Activated CD4-positive, alpha-beta T cell treated with anti-CD3 and anti-CD28 coated beads for 36 hours (primary cell): ENCODE measurements around the gene TLX1. TPM values are rescaled to one million over a fixed set of nuclear protein-coding genes. Genes with fewer than 3 reads are reported as not detected.

Source experiments
- ATAC-seq: fragments of 200-7000 bp; cut with Tn5 transposase; one replicate; pipeline ENCODE4 v1.10.0; 2021; ENCODE audit warnings: mild to moderate bottlenecking, moderate library complexity
- CTCF ChIA-PET: fragments of 350-600 bp; sonication (Branson Sonifier 250); formaldehyde crosslinking; loops from one replicate; lab custom pipeline; 2021; ENCODE audit warnings: antibody characterized with exemption; lab: Charles Lee
- POLR2A ChIA-PET: fragments of 350-600 bp; sonication (Branson Sonifier 250); formaldehyde crosslinking; loops from one replicate; lab custom pipeline; 2021; ENCODE audit warnings: antibody characterized with exemption, inconsistent platforms; lab: Charles Lee
- DNase-seq: peaks from one replicate; pipeline ENCODE4 v3.0.0-alpha.2; 2020
- H3K27ac Mint-ChIP-seq: one replicate; pipeline ENCODE4 v1.8.0; 2021; ENCODE audit warnings: mixed read lengths
- H3K27me3 Mint-ChIP-seq: one replicate; pipeline ENCODE4 v1.8.0; 2021; ENCODE audit warnings: mixed read lengths
- H3K36me3 Mint-ChIP-seq: one replicate; pipeline ENCODE4 v1.8.0; 2021; ENCODE audit warnings: low read depth, mixed read lengths
- H3K4me1 Mint-ChIP-seq: one replicate; pipeline ENCODE4 v1.8.0; 2021; ENCODE audit warnings: mixed read lengths
- H3K4me3 Mint-ChIP-seq: one replicate; pipeline ENCODE4 v1.8.0; 2021; ENCODE audit warnings: mild to moderate bottlenecking, moderate library complexity, mixed read lengths
- H3K9me3 Mint-ChIP-seq: one replicate; pipeline ENCODE4 v1.8.0; 2021; ENCODE audit warnings: low read depth, mixed read lengths
- intact Hi-C, 2 experiments: fragments of 100-400 bp; cut with DNase I in 1 of 2; cut with micrococcal nuclease in 1 of 2; formaldehyde crosslinking; loops; one replicate each; pipeline versions ENCODE4 v1.14.2 to v1.15.1; 2022 to 2024; cut with DNase I, micrococcal nuclease
- total RNA-seq, 2 experiments: library from RNA; stranded (reverse); gene quantifications; one replicate each; pipeline ENCODE4 v1.2.3, GENCODE V29; 2021

TLX1 gene
- total RNA-seq, 2 experiments from 2014 or later = not detected

- peak overlapping the region; percentile 1 for H3K4me3 Mint-ChIP-seq
- CTCF ChIA-PET = interaction anchor here (0.9 to 7.5 kb wide), 3 partner anchors 16 to 23 kb away, joined by 3 to 58 read pairs (median 3); no protein-coding TSS in a partner anchor
- POLR2A ChIA-PET = interaction anchor here (1.9 kb wide), 1 partner anchor 18 kb away, joined by 4 read pairs; no protein-coding TSS in a partner anchor
- no peak overlapping the region for H3K27ac Mint-ChIP-seq
- ATAC-seq = no peak
- intact Hi-C loops = loop anchor here in 1 of 2 experiments (2.0 kb wide), 1 partner anchor 13 kb away; no protein-coding TSS in a partner anchor
- no peaks in the 10 kb centered on the region for H3K9me3 Mint-ChIP-seq
- no peaks in the 10 kb centered on the region for H3K36me3 Mint-ChIP-seq
- no peak for DNase-seq
- H3K4me1 Mint-ChIP-seq = peaks cover 26% of the 10 kb centered on the region
- H3K27me3 Mint-ChIP-seq = peaks cover 63% of the 10 kb centered on the region
Observed at GRCh38 chr10:101123815-101124617, 7.1 kb upstream of the TLX1 start.

- no peak overlapping the region for H3K27ac Mint-ChIP-seq
- peaks cover 26% of the 10 kb centered on the region for H3K4me1 Mint-ChIP-seq
- POLR2A ChIA-PET = no interaction called here
- H3K4me3 Mint-ChIP-seq = no peak overlapping the region
- CTCF ChIA-PET = interaction anchor here (0.9 to 7.5 kb wide), 2 partner anchors 15 to 17 kb away, joined by 3 to 58 read pairs; no protein-coding TSS in a partner anchor
- ATAC-seq (no peak), DNase-seq (no peak)
- H3K27me3 Mint-ChIP-seq = peaks cover 68% of the 10 kb centered on the region
- no peaks in the 10 kb centered on the region for H3K36me3 Mint-ChIP-seq
- H3K9me3 Mint-ChIP-seq = no peaks in the 10 kb centered on the region
- intact Hi-C loops = no loop called here
Observed at GRCh38 chr10:101124933-101125332, 6.2 kb upstream of the TLX1 start.

- Mint-ChIP-seq H3K9me3 (no peaks in the 10 kb centered on the region), H3K27ac (no peak overlapping the region), H3K36me3 (no peaks in the 10 kb centered on the region), H3K4me1 (peaks cover 15% of the 10 kb centered on the region), H3K27me3 (peaks cover 69% of the 10 kb centered on the region), H3K4me3 (no peak overlapping the region)
- ChIA-PET CTCF (interaction anchor here (0.8 to 7.5 kb wide), 5 partner anchors 15 to 63 kb away, joined by 3 to 58 read pairs (median 5); no protein-coding TSS in a partner anchor), POLR2A (no interaction called here)
- intact Hi-C loops = no loop called here
- ATAC-seq = no peak
- DNase-seq = no peak
Observed at GRCh38 chr10:101126684-101127628, 4.1 kb upstream of the TLX1 start.

- Mint-ChIP-seq H3K27ac (no peak overlapping the region), H3K36me3 (no peaks in the 10 kb centered on the region), H3K4me3 (no peak overlapping the region), H3K4me1 (peaks cover 16% of the 10 kb centered on the region), H3K9me3 (no peaks in the 10 kb centered on the region), H3K27me3 (peaks cover 72% of the 10 kb centered on the region)
- ChIA-PET POLR2A (no interaction called here), CTCF (interaction anchor here (1.2 kb wide), 1 partner anchor 32 kb away, joined by 4 read pairs; no protein-coding TSS in a partner anchor)
- ATAC-seq = no peak
- no peak for DNase-seq
- intact Hi-C loops = loop anchor here (5.0 to 10.0 kb wide), 2 partner anchors 393 to 1595 kb away; partner anchors contain the start of gene NKX2-3 (in 2 of the 2)
Observed at GRCh38 chr10:101130141-101130540, 959 bp upstream of the TLX1 start.

- intact Hi-C loops = loop anchor here (5.0 to 10.0 kb wide), 2 partner anchors 395 to 1597 kb away; partner anchors contain the start of gene NKX2-3 (in 2 of the 2)
- Mint-ChIP-seq H3K27me3 (peaks cover 75% of the 10 kb centered on the region), H3K36me3 (no peaks in the 10 kb centered on the region), H3K4me3 (peak overlapping the region; percentile 21), H3K27ac (no peak overlapping the region), H3K9me3 (no peaks in the 10 kb centered on the region), H3K4me1 (peaks cover 24% of the 10 kb centered on the region)
- ChIA-PET CTCF (interaction anchor here (0.7 to 3.0 kb wide), 4 partner anchors 10 to 412 kb away, joined by 3 to 14 read pairs (median 4); no protein-coding TSS in a partner anchor), POLR2A (no interaction called here)
- DNase-seq (peak; percentile 28), ATAC-seq (no peak)
Observed at GRCh38 chr10:101131962-101132635, 999 bp downstream of the TLX1 start.

- Mint-ChIP-seq H3K36me3 (no peaks in the 10 kb centered on the region), H3K4me3 (peak overlapping the region; percentile 21), H3K27me3 (peaks cover 77% of the 10 kb centered on the region), H3K4me1 (peaks cover 24% of the 10 kb centered on the region), H3K9me3 (no peaks in the 10 kb centered on the region), H3K27ac (no peak overlapping the region)
- ChIA-PET CTCF (interaction anchor here (1.1 to 3.0 kb wide), 4 partner anchors 10 to 87 kb away, joined by 3 to 14 read pairs (median 6); no protein-coding TSS in a partner anchor), POLR2A (no interaction called here)
- no peak for ATAC-seq
- intact Hi-C loops = loop anchor here (5.0 to 10.0 kb wide), 2 partner anchors 396 to 1598 kb away; partner anchors contain the start of gene NKX2-3 (in 2 of the 2)
- DNase-seq = no peak
Observed at GRCh38 chr10:101132636-101133473, 1.8 kb downstream of the TLX1 start.

- intact Hi-C loops = loop anchor here (2.0 to 10.0 kb wide), 5 partner anchors 83 to 1599 kb away; partner anchors contain the start of gene NKX2-3 (in 2 of the 2)
- H3K27ac Mint-ChIP-seq = no peak overlapping the region
Observed at GRCh38 chr10:101133489-101134298, 2.6 kb downstream of the TLX1 start.

GRCh38 chr10:101134299-101135127, 3.4 kb downstream of the TLX1 start:
- Mint-ChIP-seq H3K9me3 (no peaks in the 10 kb centered on the region), H3K36me3 (no peaks in the 10 kb centered on the region), H3K4me1 (peaks cover 34% of the 10 kb centered on the region), H3K4me3 (peak overlapping the region; percentile 36), H3K27me3 (peaks cover 81% of the 10 kb centered on the region), H3K27ac (no peak overlapping the region)
- ATAC-seq (no peak), DNase-seq (peak; percentile 30)
- intact Hi-C loops = loop anchor here (2.0 to 10.0 kb wide), 7 partner anchors 82 to 1600 kb away; partner anchors contain the start of genes NKX2-3 (in 2 of the 2) and PAX2 (in 1 of the 2)
- POLR2A ChIA-PET = interaction anchor here (0.6 kb wide), 1 partner anchor 73 kb away, joined by 3 read pairs; the partner anchor contains the start of gene KAZALD1
- CTCF ChIA-PET = interaction anchor here (0.6 to 2.1 kb wide), 6 partner anchors 8 to 85 kb away, joined by 3 to 6 read pairs (median 3); no protein-coding TSS in a partner anchor

More at GRCh38 chr10:101133489-101134298, 2.6 kb downstream of the TLX1 start:
- DNase-seq = peak; percentile 13
- ChIA-PET CTCF (interaction anchor here (1.0 to 3.0 kb wide), 6 partner anchors 9 to 86 kb away, joined by 3 to 14 read pairs (median 6); no protein-coding TSS in a partner anchor), POLR2A (interaction anchor here (0.6 kb wide), 1 partner anchor 72 kb away, joined by 3 read pairs; the partner anchor contains the start of gene KAZALD1)
- Mint-ChIP-seq H3K27me3 (peaks cover 81% of the 10 kb centered on the region), H3K36me3 (no peaks in the 10 kb centered on the region), H3K4me1 (peaks cover 28% of the 10 kb centered on the region), H3K9me3 (no peaks in the 10 kb centered on the region), H3K4me3 (no peak overlapping the region)
- no peak for ATAC-seq
